NCI-H446 treated with DMSO at 0.1 percent for 48 hours (cell line): ENCODE data around the gene FLAD1.
A peak's percentile ranks its signal among the peaks of the same experiment; 100 is the strongest.

ENCODE experiments used
- DNase-seq: peaks from one replicate; lab custom pipeline; 2025; lab: John Stamatoyannopoulos, UW

Gene FLAD1

GRCh38 chr1:154990276-154990675 is 7.1 kb downstream of the FLAD1 start:
- DNase-seq: no peak

- no peak for DNase-seq
These were observed 9.8 kb downstream of the FLAD1 start for GRCh38 chr1:154992721-154993571.

- DNase-seq: no peak
These were observed 10.6 kb downstream of the FLAD1 start, which contains the start of gene LENEP for GRCh38 chr1:154993572-154994268. Gene LENEP, plus strand, starts transcription at chr1:154993586. Its CDS starts 22 bp downstream, at chr1:154993608.

GRCh38 chr1:154994269-154994587 is 11.1 kb downstream of the FLAD1 start:
- DNase-seq: no peak

- no peak for DNase-seq
These were observed 11.4 kb downstream of the FLAD1 start for GRCh38 chr1:154994591-154994990.

GRCh38 chr1:154995301-154995983 is 12.3 kb downstream of the FLAD1 start:
- DNase-seq: peak; percentile 20

- DNase-seq: no peak
These were observed 14.0 kb downstream of the FLAD1 start for GRCh38 chr1:154996966-154997701.

GRCh38 chr1:154998201-154998780 is 15.1 kb downstream of the FLAD1 start:
- DNase-seq: no peak

GRCh38 chr1:154998818-154999570 is 15.8 kb downstream of the FLAD1 start:
- DNase-seq: no peak

- no peak for DNase-seq
These were observed 16.6 kb downstream of the FLAD1 start for GRCh38 chr1:154999571-155000410.

- DNase-seq: no peak
These were observed 17.2 kb downstream of the FLAD1 start for GRCh38 chr1:155000411-155000725.

- peak; percentile 65 for DNase-seq
These were observed 17.7 kb downstream of the FLAD1 start for GRCh38 chr1:155000726-155001424.

GRCh38 chr1:155001425-155001674 is 18.2 kb downstream of the FLAD1 start:
- no peak for DNase-seq

- peak; percentile 97 for DNase-seq
These were observed 18.7 kb downstream of the FLAD1 start for GRCh38 chr1:155001675-155002463.

GRCh38 chr1:155002464-155003226 is 19.5 kb downstream of the FLAD1 start, which contains the start of gene ZBTB7B:
Gene ZBTB7B, plus strand, starts transcription at chr1:155002802. Its CDS starts 11,859 bp downstream, at chr1:155014661.
- no peak for DNase-seq

GRCh38 chr1:155003227-155003765 is 20.2 kb downstream of the FLAD1 start:
- no peak for DNase-seq

GRCh38 chr1:155003766-155004351 is 20.7 kb downstream of the FLAD1 start:
- no peak for DNase-seq
